ENCODE data around the gene FBXO17.

DNA sequence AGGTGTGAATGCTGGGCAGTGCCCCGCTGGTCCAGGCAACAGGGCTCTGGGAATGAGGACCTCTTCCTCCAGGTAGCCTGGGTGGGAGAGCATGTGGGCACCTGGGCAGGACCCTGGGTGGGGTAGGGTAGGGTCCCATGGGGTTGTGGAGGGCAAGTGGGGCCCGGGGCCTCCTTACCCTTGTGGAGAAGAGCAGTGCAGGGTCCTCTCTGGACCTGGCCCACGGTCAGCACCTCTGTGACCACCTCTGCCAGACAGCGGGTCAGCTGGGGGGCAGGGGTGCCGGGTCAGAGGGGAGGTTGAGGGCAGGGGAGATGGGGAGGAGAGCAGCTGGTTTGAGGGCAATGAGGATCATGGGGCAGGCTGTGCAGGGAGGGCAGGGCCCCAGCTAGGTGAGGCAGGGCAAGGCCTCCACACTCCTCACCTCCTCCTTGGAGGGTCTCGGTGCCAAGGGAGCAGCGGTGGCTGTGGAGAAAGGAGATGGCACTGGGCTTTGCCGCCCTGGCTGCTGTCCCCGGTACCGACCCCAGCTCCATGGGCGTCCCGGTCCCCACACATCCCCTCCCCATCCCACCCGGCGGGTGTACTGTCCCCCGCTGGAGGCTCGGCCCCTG lies 64.0 kb downstream of the FBXO17 start:
- TF ChIP-seq CTCF (IDR thresholded peaks at IDR 0.05; ENCODE audit: poor library complexity, severe bottlenecking) = no peak
- no peak for TF ChIP-seq EP300 (conservative IDR thresholded peaks at IDR 0.05; ENCODE audit: poor library complexity, severe bottlenecking)
- TF ChIP-seq POLR2AphosphoS5 (IDR thresholded peaks at IDR 0.05) = no peak
- TF ChIP-seq EZH2 (IDR thresholded peaks at IDR 0.05; ENCODE audit: borderline replicate concordance, insufficient read depth, low read length, poor library complexity, severe bottlenecking) = no peak

Measured in neural cell (in vitro differentiated cells).